GM23248 (cell line): ENCODE results near the gene PROM1. TPM values are rescaled to one million over a fixed set of nuclear protein-coding genes. Genes with fewer than 3 reads are reported as not detected.

Experiments
- DNase-seq: peaks from one replicate; pipeline ENCODE4 v3.0.0-alpha.2; 2015
- H2AFZ ChIP-seq: fragments of 200-600 bp; sonication (generic); 2 replicates; pipeline ENCODE4 v1.6.1; 2016; ENCODE audit warnings: antibody characterized with exemption
- H3F3A ChIP-seq: fragments of 200-600 bp; sonication (generic); 2 replicates; pipeline ENCODE4 v1.6.1; 2016; ENCODE audit warnings: mild to moderate bottlenecking, antibody characterized with exemption, mixed run types; ENCODE audit not compliant: insufficient read depth
- H3K27ac ChIP-seq: fragments of 200-600 bp; sonication (generic); 2 replicates; pipeline ENCODE4 v1.5.1; 2016; ENCODE audit warnings: mild to moderate bottlenecking
- H3K27me3 ChIP-seq: fragments of 200-600 bp; sonication (generic); replicated peaks from 2 replicates; pipeline ENCODE4 v1.6.1; 2016; ENCODE audit warnings: mild to moderate bottlenecking; ENCODE audit not compliant: insufficient read depth
- H3K36me3 ChIP-seq: fragments of 200-600 bp; sonication (generic); 2 replicates; pipeline ENCODE4 v1.6.1; 2016; ENCODE audit warnings: low read depth, mild to moderate bottlenecking
- H3K4me1 ChIP-seq: fragments of 200-600 bp; sonication (generic); 2 replicates; pipeline ENCODE4 v1.6.1; 2016; ENCODE audit warnings: mild to moderate bottlenecking; ENCODE audit not compliant: insufficient read depth
- H3K4me2 ChIP-seq: fragments of 200-600 bp; sonication (generic); one replicate; pipeline ENCODE4 v1.6.1; 2016; ENCODE audit warnings: mild to moderate bottlenecking; ENCODE audit not compliant: unreplicated experiment
- H3K4me3 ChIP-seq: fragments of 200-600 bp; sonication (generic); 2 replicates; pipeline ENCODE4 v1.5.1; 2016; ENCODE audit warnings: mild to moderate bottlenecking
- H3K79me2 ChIP-seq: fragments of 200-600 bp; sonication (generic); 2 replicates; pipeline ENCODE4 v1.6.1; 2016; ENCODE audit warnings: mild to moderate bottlenecking; ENCODE audit not compliant: insufficient read depth
- H3K9ac ChIP-seq: fragments of 200-600 bp; sonication (generic); 2 replicates; pipeline ENCODE4 v1.6.1; 2016; ENCODE audit warnings: mild to moderate bottlenecking
- H3K9me2 ChIP-seq: fragments of 200-600 bp; sonication (generic); 2 replicates; pipeline ENCODE4 v1.6.1; 2016; ENCODE audit warnings: mixed run types, mild to moderate bottlenecking, moderate library complexity; ENCODE audit not compliant: insufficient read depth
- H3K9me3 ChIP-seq: fragments of 200-600 bp; sonication (generic); one replicate; pipeline ENCODE4 v1.6.1; 2017; ENCODE audit warnings: low read depth
- H4K20me1 ChIP-seq: fragments of 200-600 bp; sonication (generic); 2 replicates; pipeline ENCODE4 v1.6.0; 2016; ENCODE audit not compliant: insufficient read depth
- EZH2 ChIP-seq: fragments of 200-600 bp; sonication (generic); IDR thresholded peaks from 2 replicates; pipeline ENCODE4 v1.6.1; 2018; ENCODE audit warnings: antibody characterized with exemption, mild to moderate bottlenecking; ENCODE audit not compliant: insufficient read depth, poor library complexity, severe bottlenecking
- EZH2phosphoT487 ChIP-seq: fragments of 200-600 bp; sonication (generic); IDR thresholded peaks from 2 replicates; pipeline ENCODE4 v1.6.1; 2018; ENCODE audit warnings: antibody characterized with exemption, moderate library complexity, mild to moderate bottlenecking, low read depth; ENCODE audit not compliant: insufficient read depth
- WGBS, 2 experiments: methylation state at CpG; one replicate each; pipeline ENCODE4 v1.1.6; 2015 to 2017; ENCODE audit warnings: low lambda C conversion rate in 2 of 2, low coverage in 1 of 2; ENCODE audit errors: missing lambda C conversion rate in 2 of 2; 5-methylcytosine and 5-hydroxymethylcytosine counted together
- in situ Hi-C: fragments of 300-500 bp; cut with MboI; formaldehyde crosslinking; loops from 2 replicates; pipeline ENCODE4 v1.15.0; 2020
- polyA plus RNA-seq: library from polyadenylated mRNA; unstranded; fragments of >200 nt; fragmentation: Nextera tagmentation; extraction: Ambion mirVana; gene quantifications from 2 replicates; pipeline ENCODE4 v1.2.1, GENCODE V29; 2016
- total RNA-seq: library from RNA; depleted of rRNA; stranded (reverse); fragments of >200 nt; shearing (Covaris generic); gene quantifications from 2 replicates; pipeline ENCODE4 v1.2.3, GENCODE V29; 2014

The PROM1 gene
- total and polyA plus RNA-seq, 2 experiments from 2014 or later, result not detected

- no peak for DNase-seq
- Histone ChIP-seq H3K4me1 (no peaks in the 10 kb centered on the region), H3K9me2 (no peaks in the 10 kb centered on the region), H3K4me2 (no peak overlapping the region), H3K27ac (no peak overlapping the region), H3K27me3 (peaks cover 33% of the 10 kb centered on the region), H2AFZ (no peak overlapping the region), H3K4me3 (no peak overlapping the region), H4K20me1 (no peaks in the 10 kb centered on the region), H3F3A (no peaks in the 10 kb centered on the region), H3K36me3 (no peaks in the 10 kb centered on the region), H3K9me3 (no peaks in the 10 kb centered on the region), H3K9ac (no peak overlapping the region), H3K79me2 (no peaks in the 10 kb centered on the region)
- in situ Hi-C loops, result no loop called here
- TF ChIP-seq EZH2 (no peak), EZH2phosphoT487 (no peak)
- 60 to 67% methylated on average over 6 of the region's 6 CpGs for WGBS, 2 experiments
Observed at GRCh38 chr4:16011173-16011572, 72.7 kb downstream of the PROM1 start.

GRCh38 chr4:16009153-16009552 lies 74.7 kb downstream of the PROM1 start:
- H3F3A ChIP-seq, result no peaks in the 10 kb centered on the region

GRCh38 chr4:16007471-16008095 lies 76.2 kb downstream of the PROM1 start:
- Histone ChIP-seq H3K4me2 (no peak overlapping the region), H3K4me3 (no peak overlapping the region), H3F3A (no peaks in the 10 kb centered on the region), H4K20me1 (no peaks in the 10 kb centered on the region), H3K79me2 (no peaks in the 10 kb centered on the region), H3K9me3 (no peaks in the 10 kb centered on the region), H3K9me2 (no peaks in the 10 kb centered on the region), H3K36me3 (no peaks in the 10 kb centered on the region), H3K27ac (no peak overlapping the region), H3K9ac (no peak overlapping the region), H2AFZ (no peak overlapping the region), H3K27me3 (peaks cover 51% of the 10 kb centered on the region), H3K4me1 (no peaks in the 10 kb centered on the region)
- in situ Hi-C loops, result no loop called here
- WGBS, 2 experiments, result 52% methylated on average over 5 of the region's 5 CpGs
- DNase-seq, result no peak
- TF ChIP-seq EZH2phosphoT487 (no peak), EZH2 (no peak)

More at GRCh38 chr4:16009153-16009552, 74.7 kb downstream of the PROM1 start:
- no peak for TF ChIP-seq EZH2
- no peak for TF ChIP-seq EZH2phosphoT487
- in situ Hi-C loops, result no loop called here
- Histone ChIP-seq H3K27ac (no peak overlapping the region), H3K9me2 (no peaks in the 10 kb centered on the region), H3K36me3 (no peaks in the 10 kb centered on the region), H3K4me2 (no peak overlapping the region), H3K4me3 (no peak overlapping the region), H3K9ac (no peak overlapping the region), H3K4me1 (no peaks in the 10 kb centered on the region), H3K27me3 (peaks cover 44% of the 10 kb centered on the region), H2AFZ (no peak overlapping the region), H3K79me2 (no peaks in the 10 kb centered on the region), H3K9me3 (no peaks in the 10 kb centered on the region), H4K20me1 (no peaks in the 10 kb centered on the region)
- 60 to 66% methylated on average over 4 of the region's 4 CpGs for WGBS, 2 experiments
- no peak for DNase-seq

GRCh38 chr4:16006771-16007446 lies 76.9 kb downstream of the PROM1 start:
- 79 to 86% methylated on average over 6 of the region's 6 CpGs for WGBS, 2 experiments
- in situ Hi-C loops, result no loop called here

More at GRCh38 chr4:16006771-16007446, 76.9 kb downstream of the PROM1 start:
- no peak for DNase-seq
- Histone ChIP-seq H2AFZ (no peak overlapping the region), H4K20me1 (no peaks in the 10 kb centered on the region), H3K4me2 (no peak overlapping the region), H3K4me3 (no peak overlapping the region), H3K4me1 (no peaks in the 10 kb centered on the region), H3K9me3 (no peaks in the 10 kb centered on the region), H3K9ac (no peak overlapping the region), H3K27ac (no peak overlapping the region), H3K79me2 (no peaks in the 10 kb centered on the region), H3K36me3 (no peaks in the 10 kb centered on the region), H3F3A (no peaks in the 10 kb centered on the region), H3K9me2 (no peaks in the 10 kb centered on the region), H3K27me3 (peaks cover 51% of the 10 kb centered on the region)
- TF ChIP-seq EZH2phosphoT487 (no peak), EZH2 (no peak)
